HepG2 (cell line): Measurements from ENCODE around the gene ISG20. TPM values are rescaled to one million over a fixed set of nuclear protein-coding genes. Genes with fewer than 3 reads are reported as not detected.

Experiments
- ATAC-seq: fragments of 200-7000 bp; cut with Tn5 transposase; 3 replicates; pipeline ENCODE4 v1.9.1; 2020; ENCODE audit warnings: mild to moderate bottlenecking, moderate library complexity
- BruUV-seq: library from RNA; stranded (reverse); fragments of 400-500 nt; replicated peaks from 2 replicates; lab custom pipeline; 2021; lab: Mats Ljungman, UMichigan
- CTCF ChIA-PET: fragments of 300-600 bp; formaldehyde crosslinking; extraction: SDS; loops from one replicate; lab custom pipeline; 2021; ENCODE audit warnings: low total read pairs, inconsistent platforms, low intra/inter-chr PET ratio; lab: Yijun Ruan, JAX
- POLR2A ChIA-PET: fragments of 350-600 bp; sonication (Branson Sonifier 250); formaldehyde crosslinking; loops from one replicate; lab custom pipeline; 2020; ENCODE audit warnings: antibody characterized with exemption, inconsistent platforms; lab: Yijun Ruan, JAX
- DNase-seq: peaks from one replicate; pipeline ENCODE4 v3.0.0-alpha.2; 2015; ENCODE audit warnings: low spot score
- FAIRE-seq: peaks from 3 replicates; lab custom pipeline; 2011; peaks lifted over from hg19 to GRCh38; lab: Jason Lieb, UNC
- H2AFZ ChIP-seq: one replicate; pipeline ENCODE4 v1.6.1; 2011; ENCODE audit warnings: low read length, inconsistent platforms
- H3K27ac ChIP-seq: fragments of 300-600 bp; 3 replicates; pipeline ENCODE4 v1.8.0; 2011; ENCODE audit warnings: mixed run types, mild to moderate bottlenecking, mixed read lengths, low read length, inconsistent platforms; ENCODE audit not compliant: insufficient read depth; ENCODE audit errors: extremely low read length
- H3K27me3 ChIP-seq, 2 experiments: fragments of 200-600 bp in 1 of 2; 2 replicates in 1 of 2; 3 replicates in 1 of 2; pipeline versions ENCODE4 v1.6.0 to v1.8.0; 2011; ENCODE audit warnings: low read length in 2 of 2, mild to moderate bottlenecking in 2 of 2, moderate library complexity in 2 of 2, inconsistent platforms in 1 of 2; ENCODE audit not compliant: insufficient read depth in 2 of 2, control insufficient read depth in 1 of 2
- H3K36me3 ChIP-seq, 2 experiments: fragments of 200-600 bp in 1 of 2; replicated peaks in 1 of 2; 2 replicates in 1 of 2; 3 replicates in 1 of 2; pipeline versions ENCODE4 v1.5.1 to v1.8.0; 2011; ENCODE audit warnings: low read length in 2 of 2, inconsistent platforms in 1 of 2; ENCODE audit not compliant: insufficient read depth in 2 of 2, control insufficient read depth in 1 of 2
- H3K4me1 ChIP-seq: 2 replicates; pipeline ENCODE4 v1.5.1; 2012; ENCODE audit warnings: low read length, inconsistent platforms; ENCODE audit not compliant: insufficient read depth
- H3K4me2 ChIP-seq: 2 replicates; pipeline ENCODE4 v1.6.0; 2011; ENCODE audit warnings: low read depth, low read length, inconsistent platforms
- H3K4me3 ChIP-seq, 3 experiments: fragments of 200-600 bp in 1 of 3; sonication (generic), shearing (Covaris generic) in 1 of 3; replicated peaks in 1 of 3; 2 replicates each; pipeline ENCODE4 v1.5.1; 2011 to 2016; ENCODE audit warnings: low read length in 3 of 3, inconsistent platforms in 2 of 3, low read depth in 2 of 3, mild to moderate bottlenecking in 2 of 3, control low read depth in 1 of 3, mixed read lengths in 1 of 3; ENCODE audit not compliant: insufficient read depth in 1 of 3
- H3K79me2 ChIP-seq: one replicate; pipeline ENCODE4 v1.6.1; 2011; ENCODE audit warnings: low read length, inconsistent platforms; ENCODE audit not compliant: insufficient read depth
- H3K9ac ChIP-seq: 2 replicates; pipeline ENCODE4 v1.6.0; 2011; ENCODE audit warnings: mild to moderate bottlenecking, low read depth, low read length, inconsistent platforms; ENCODE audit not compliant: insufficient read depth
- H3K9me3 ChIP-seq: 2 replicates; pipeline ENCODE4 v1.5.1; 2012; ENCODE audit warnings: mild to moderate bottlenecking, low read length
- H4K20me1 ChIP-seq: 2 replicates; pipeline ENCODE4 v1.6.0; 2011; ENCODE audit warnings: inconsistent platforms, mild to moderate bottlenecking, low read length, moderate library complexity; ENCODE audit not compliant: insufficient read depth
- ARNT2 ChIP-seq: sonication (generic); formaldehyde crosslinking; IDR thresholded peaks from 2 replicates; pipeline ENCODE4 v1.8.0; 2022; ENCODE audit warnings: mild to moderate bottlenecking, low read depth, missing genetic modification reagents, moderate library complexity
- DDIT3 ChIP-seq: sonication (generic); formaldehyde crosslinking; IDR thresholded peaks from 2 replicates; pipeline ENCODE4 v1.4.0; 2020; ENCODE audit warnings: mild to moderate bottlenecking, missing genetic modification reagents
- DMAP1 ChIP-seq: IDR thresholded peaks from 2 replicates; pipeline ENCODE4 v1.6.1; 2016
- E2F1 ChIP-seq: sonication (generic); formaldehyde crosslinking; IDR thresholded peaks from 2 replicates; pipeline ENCODE4 v1.5.0; 2020; ENCODE audit warnings: missing genetic modification reagents
- HOXA5 ChIP-seq: sonication (generic); formaldehyde crosslinking; IDR thresholded peaks from 2 replicates; pipeline ENCODE4 v1.4.0; 2020; ENCODE audit warnings: missing genetic modification reagents
- MATR3 ChIP-seq: sonication (generic); formaldehyde crosslinking; IDR thresholded peaks from 2 replicates; pipeline ENCODE4 v1.4.0; 2020; ENCODE audit warnings: missing genetic modification reagents
- PCBP2 ChIP-seq: fragments of 200-400 bp; formaldehyde crosslinking; optimal IDR thresholded peaks from 2 replicates; pipeline ENCODE3; 2018; ENCODE audit warnings: low read length, low read depth; ENCODE audit not compliant: poor library complexity, severe bottlenecking
- REXO4 ChIP-seq: sonication (generic); formaldehyde crosslinking; IDR thresholded peaks from 2 replicates; pipeline ENCODE4 v1.8.0; 2022; ENCODE audit warnings: missing genetic modification reagents, mild to moderate bottlenecking, borderline replicate concordance
- SIX4 ChIP-seq: sonication (generic); formaldehyde crosslinking; IDR thresholded peaks from 2 replicates; pipeline ENCODE4 v1.4.0; 2020; ENCODE audit warnings: missing genetic modification reagents
- TAF1 ChIP-seq: sonication (generic); formaldehyde crosslinking; IDR thresholded peaks from 2 replicates; pipeline ENCODE4 v1.4.0; 2020; ENCODE audit warnings: missing genetic modification reagents
- ZBTB1 ChIP-seq: sonication (generic); formaldehyde crosslinking; IDR thresholded peaks from 2 replicates; pipeline ENCODE4 v1.4.0; 2020; ENCODE audit warnings: missing genetic modification reagents, borderline replicate concordance
- ZBTB33 ChIP-seq: sonication (generic); formaldehyde crosslinking; IDR thresholded peaks from 2 replicates; pipeline ENCODE4 v1.4.0; 2020; ENCODE audit warnings: missing genetic modification reagents
- ZMYM3 ChIP-seq: sonication (generic); formaldehyde crosslinking; IDR thresholded peaks from 2 replicates; pipeline ENCODE4 v1.5.1; 2020; ENCODE audit warnings: mild to moderate bottlenecking, missing genetic modification reagents
- ZNF263 ChIP-seq: sonication (generic); formaldehyde crosslinking; IDR thresholded peaks from 2 replicates; pipeline ENCODE4 v1.4.0; 2020; ENCODE audit warnings: missing genetic modification reagents
- ZNF30 ChIP-seq: sonication (generic); formaldehyde crosslinking; IDR thresholded peaks from 2 replicates; pipeline ENCODE4 v1.5.0; 2020; ENCODE audit warnings: mild to moderate bottlenecking, missing genetic modification reagents
- ZNF431 ChIP-seq: sonication (generic); formaldehyde crosslinking; IDR thresholded peaks from 2 replicates; pipeline ENCODE4 v1.9.0; 2022; ENCODE audit warnings: missing genetic modification reagents, low read depth, mild to moderate bottlenecking, borderline replicate concordance
- ZNF503 ChIP-seq: sonication (generic); formaldehyde crosslinking; IDR thresholded peaks from 2 replicates; pipeline ENCODE4 v1.4.0; 2020; ENCODE audit warnings: missing genetic modification reagents
- ZNF563 ChIP-seq: sonication (generic); formaldehyde crosslinking; IDR thresholded peaks from 2 replicates; pipeline ENCODE4 v1.8.0; 2022; ENCODE audit warnings: mild to moderate bottlenecking, moderate library complexity, missing genetic modification reagents
- ZNF674 ChIP-seq: sonication (generic); formaldehyde crosslinking; IDR thresholded peaks from 2 replicates; pipeline ENCODE4 v1.5.0; 2020; ENCODE audit warnings: low read depth, mild to moderate bottlenecking, missing genetic modification reagents
- ZNF747 ChIP-seq: sonication (generic); formaldehyde crosslinking; IDR thresholded peaks from 2 replicates; pipeline ENCODE4 v1.8.1; 2023; ENCODE audit warnings: missing genetic modification reagents, mild to moderate bottlenecking, borderline replicate concordance
- WGBS: methylation state at CpG from one replicate; pipeline ENCODE4 v1.1.6; 2017; ENCODE audit warnings: low lambda C conversion rate; 5-methylcytosine and 5-hydroxymethylcytosine counted together
- in situ Hi-C: cut with HindIII; loops from 2 replicates; pipeline ENCODE4 v1.10.0; 2017; ENCODE audit warnings: low pct_unique_long_range_greater_than_20kb; ENCODE audit not compliant: extremely low pct_ligation_motif_present
- intact Hi-C: fragments of 100-400 bp; cut with micrococcal nuclease; formaldehyde crosslinking; loops from one replicate; pipeline ENCODE4 v1.10.0; 2022; ENCODE audit not compliant: unreplicated experiment
- polyA plus RNA-seq, 8 experiments: library from polyadenylated mRNA; depleted of rRNA in 3 of 8; stranded (reverse) in 7 of 8; unstranded in 1 of 8; fragments of >200 nt; fragmentation: Illumina TruSeq in 4 of 8; extraction: Trizol in 4 of 8; gene quantifications; 2 replicates each; pipeline versions ENCODE4 v1.2.1 to v1.2.3, GENCODE V29; 2011 to 2016; ENCODE audit warnings: low read depth in 4 of 8, missing spikeins in 1 of 8, mixed read lengths in 1 of 8; ENCODE audit not compliant: insufficient read depth in 1 of 8
- total RNA-seq, 5 experiments: library from RNA; depleted of rRNA; stranded (reverse); fragments of >200 nt; fragmentation: Illumina TruSeq; extraction: Trizol; gene quantifications; 2 replicates each; pipeline ENCODE4 v1.2.3, GENCODE V29; 2016; ENCODE audit warnings: low read depth in 1 of 5

Gene ISG20
- total and polyA plus RNA-seq, 2 of the 13 experiments (the other 11 are each of a cell fraction or from before 2014, with no cell fraction given), result 6.3 to 31.5 TPM

GRCh38 chr15:88658972-88659931, 20.4 kb downstream of the ISG20 start:
- DNase-seq (no peak), FAIRE-seq (no peak)
- Histone ChIP-seq H3K9me3 (no peaks in the 10 kb centered on the region), H3K4me2 (no peak overlapping the region), H3K4me3 (no peak overlapping the region), H2AFZ (no peak overlapping the region), H3K79me2 (no peaks in the 10 kb centered on the region)
- CTCF ChIA-PET, result no interaction called here
- in situ Hi-C loops, result no loop called here
- WGBS, result 23% methylated on average over 16 of the region's 18 CpGs
- intact Hi-C loops, result no loop called here
- no TSS peak for BruUV-seq
- TF ChIP-seq ZNF563 (CRISPR knock-in tag) (no peak), ZNF30 (CRISPR knock-in tag) (no peak), ZBTB1 (no peak), ZNF674 (no peak), HOXA5 (CRISPR knock-in tag) (no peak), TAF1 (CRISPR knock-in tag) (no peak), ZNF747 (CRISPR knock-in tag) (no peak), PCBP2 (no peak), ARNT2 (CRISPR knock-in tag) (no peak), REXO4 (CRISPR knock-in tag) (no peak), DDIT3 (no peak), E2F1 (no peak), ZNF431 (no peak), ZNF263 (CRISPR knock-in tag) (no peak), ZMYM3 (no peak), ZNF503 (no peak), DMAP1 (CRISPR knock-in tag) (no peak), MATR3 (no peak), ZBTB33 (no peak), SIX4 (CRISPR knock-in tag) (no peak)
- TF ChIP-seq, all 625 proteins: peak for 0
- no peaks in the 10 kb centered on the region for H3K4me1 ChIP-seq
- ATAC-seq, result no peak
- no peaks in the 10 kb centered on the region for H3K36me3 ChIP-seq
- no peak overlapping the region for H3K27ac ChIP-seq
- POLR2A ChIA-PET, result no interaction called here
- no peaks in the 10 kb centered on the region for H4K20me1 ChIP-seq
- no peak overlapping the region for H3K9ac ChIP-seq
- H3K27me3 ChIP-seq, result peaks cover 2 to 13% of the 10 kb centered on the region in 2 experiments; a peak in 4 of 5 replicates
